ENCODE data around the gene FPR3.
"Not testable (repeated sequence)": the region's sequence is repeated elsewhere in the genome, so short reads cannot be mapped to it uniquely, and the experiment has no call there.

The FPR3 gene, protein sequence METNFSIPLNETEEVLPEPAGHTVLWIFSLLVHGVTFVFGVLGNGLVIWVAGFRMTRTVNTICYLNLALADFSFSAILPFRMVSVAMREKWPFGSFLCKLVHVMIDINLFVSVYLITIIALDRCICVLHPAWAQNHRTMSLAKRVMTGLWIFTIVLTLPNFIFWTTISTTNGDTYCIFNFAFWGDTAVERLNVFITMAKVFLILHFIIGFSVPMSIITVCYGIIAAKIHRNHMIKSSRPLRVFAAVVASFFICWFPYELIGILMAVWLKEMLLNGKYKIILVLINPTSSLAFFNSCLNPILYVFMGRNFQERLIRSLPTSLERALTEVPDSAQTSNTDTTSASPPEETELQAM

GRCh38 chr19:51794885-51795490 is at the start of gene FPR3:
Gene FPR3, plus strand, starts transcription at chr19:51795157. Its CDS starts 28,592 bp downstream, at chr19:51823749.
- no peak for DNase-seq

- DNase-seq: no peak
Measured at GRCh38 chr19:51746731-51747130, 48.2 kb upstream of the FPR3 start.

- no peak for DNase-seq
Measured at GRCh38 chr19:51749979-51750378, 45.0 kb upstream of the FPR3 start.

- DNase-seq: no peak
Measured at GRCh38 chr19:51750400-51751094, 44.4 kb upstream of the FPR3 start.

DNA sequence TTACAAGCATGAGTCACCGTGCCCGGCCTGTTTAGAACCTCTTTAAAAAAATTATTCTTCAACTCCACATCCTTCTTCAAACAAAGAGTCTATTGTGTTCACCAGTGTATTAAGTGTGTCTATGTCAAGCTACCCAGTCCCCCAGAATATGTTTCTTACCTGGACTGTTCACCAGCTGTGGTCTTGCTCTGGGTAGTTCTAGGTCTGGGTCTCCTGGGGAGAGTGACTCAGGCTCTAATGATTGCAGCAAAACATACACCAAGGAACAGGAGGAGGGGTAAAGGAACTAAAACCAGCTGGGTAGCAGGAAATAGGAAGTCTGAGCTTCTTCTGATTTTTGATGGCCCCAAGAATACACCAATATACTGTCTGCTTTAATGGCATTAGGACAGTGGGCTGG is 43.3 kb upstream of the FPR3 start, which contains the start of gene FPR1:
Gene FPR1 (minus strand): TSS at position 224 of the 400 bp plus-strand sequence. CDS start 4,884 bp downstream, outside the sequence.
- DNase-seq: peak in 6 of 14 donors; percentile 3 to 30 (median 17)

DNA sequence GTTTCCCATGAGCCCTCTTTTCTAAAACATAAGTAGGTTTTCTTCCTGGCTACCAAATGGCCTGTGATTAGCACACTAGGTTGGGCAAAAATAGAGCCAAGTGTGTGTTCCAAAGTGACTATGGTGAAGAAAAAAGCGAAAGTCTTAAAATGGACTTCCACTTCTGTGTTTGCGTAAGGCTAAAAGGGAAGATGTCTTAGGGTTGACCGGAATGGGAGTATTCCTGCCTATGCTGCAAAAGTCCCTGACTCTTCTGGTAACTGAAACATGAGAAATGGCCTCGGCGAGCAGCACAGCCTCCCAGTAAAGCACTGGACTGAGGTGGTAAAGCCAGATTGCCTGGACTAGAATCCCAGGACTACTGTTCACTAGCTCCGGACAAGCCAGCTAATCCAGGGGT is 40.8 kb upstream of the FPR3 start:
- DNase-seq: peak in 2 of 14 donors; percentile 1 to 10

DNA sequence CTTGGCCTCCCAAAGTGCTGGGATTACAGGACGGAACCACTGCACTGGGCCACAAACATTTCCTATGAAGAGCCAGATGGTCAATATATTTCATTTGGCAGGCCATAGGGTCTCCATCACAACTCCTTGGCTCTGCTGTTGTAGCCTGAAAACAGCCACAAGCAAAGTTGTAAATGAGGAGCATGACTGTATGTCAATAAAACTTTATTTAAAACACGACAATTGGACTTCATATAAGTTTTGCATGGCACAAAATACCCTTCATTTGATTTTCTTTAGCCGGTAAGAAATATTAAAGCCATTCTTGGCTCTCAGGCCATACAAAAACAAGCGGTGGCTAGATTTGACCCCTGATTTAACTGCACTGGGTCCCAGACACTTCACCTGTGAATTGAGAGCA is 40.2 kb upstream of the FPR3 start:
- DNase-seq: no peak

GRCh38 chr19:51755571-51755970 is 39.4 kb upstream of the FPR3 start:
- no peak for DNase-seq

DNA sequence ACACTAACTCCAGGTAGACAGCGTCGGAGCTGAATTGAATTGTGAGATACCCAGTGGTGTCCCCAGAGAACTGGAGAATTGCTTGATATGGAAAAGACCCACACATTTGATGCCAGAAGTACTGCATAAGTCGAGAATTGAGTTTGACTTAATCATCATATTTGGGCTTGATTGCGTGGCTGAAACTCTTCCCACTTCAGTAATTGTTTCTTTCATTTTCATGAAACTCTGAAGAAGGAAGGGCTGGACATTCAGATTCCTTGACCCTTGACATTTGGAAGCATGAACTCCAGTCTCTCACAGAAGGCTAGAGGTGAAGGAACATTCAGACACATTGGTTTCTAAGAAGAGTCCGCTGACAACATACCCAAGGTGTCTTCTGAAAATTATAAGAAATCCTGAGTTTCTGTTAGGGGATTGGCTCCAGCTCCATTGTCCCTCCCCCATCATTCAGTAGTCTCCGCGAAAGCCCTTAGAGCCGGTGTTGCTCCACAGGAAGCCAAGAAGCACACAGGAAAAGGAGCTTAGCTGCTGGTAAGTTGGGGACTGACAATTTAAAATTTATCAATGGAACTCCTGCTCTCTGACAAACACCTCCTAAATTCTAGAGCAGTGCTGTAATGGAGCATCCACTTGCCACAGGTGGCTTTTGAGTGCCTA is 34.1 kb upstream of the FPR3 start, which contains the start of gene FPR2:
Gene FPR2 (plus strand): TSS at position 484 of the 660 bp plus-strand sequence. CDS start 7,479 bp downstream, outside the sequence.
- no peak for DNase-seq

DNA sequence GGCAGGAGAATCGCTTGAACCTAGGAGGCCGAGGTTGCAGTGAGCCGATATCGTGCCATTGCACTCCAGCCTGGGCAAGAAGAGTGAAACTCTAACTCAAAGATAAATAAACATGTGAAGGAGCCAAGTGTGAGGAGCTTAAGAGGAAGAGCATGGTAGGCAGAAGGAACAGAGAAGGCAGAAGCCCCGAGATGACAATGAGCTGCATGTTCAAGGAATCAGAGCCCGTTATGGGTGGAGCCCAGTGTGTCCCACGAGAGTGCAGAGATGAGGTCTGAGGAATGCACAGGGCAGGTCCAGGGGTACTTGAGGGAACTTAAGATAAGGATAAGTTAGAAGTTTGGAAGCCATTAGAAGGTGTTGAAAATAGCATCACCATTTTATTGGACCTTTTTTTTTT is 33.3 kb upstream of the FPR3 start:
- DNase-seq: no peak

DNA sequence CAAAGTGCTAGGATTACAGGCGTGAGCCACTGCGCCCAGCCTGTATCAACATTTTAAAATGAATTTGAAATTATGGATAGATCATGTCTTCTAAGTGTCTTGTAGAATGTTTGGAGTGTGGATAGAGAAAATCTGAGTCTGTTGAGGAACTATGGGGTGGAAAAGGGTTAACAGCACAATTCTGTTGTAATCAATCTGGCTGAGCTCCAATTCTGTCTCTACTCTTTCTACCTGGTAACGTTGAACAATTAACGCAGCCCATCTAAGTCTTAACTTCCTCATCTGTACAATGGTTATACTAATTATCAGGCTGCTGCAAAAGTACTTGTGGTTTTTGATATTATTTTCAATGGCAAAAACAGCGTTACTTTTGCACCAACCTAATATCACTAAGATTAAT is 29.9 kb upstream of the FPR3 start:
- no peak for DNase-seq

DNA sequence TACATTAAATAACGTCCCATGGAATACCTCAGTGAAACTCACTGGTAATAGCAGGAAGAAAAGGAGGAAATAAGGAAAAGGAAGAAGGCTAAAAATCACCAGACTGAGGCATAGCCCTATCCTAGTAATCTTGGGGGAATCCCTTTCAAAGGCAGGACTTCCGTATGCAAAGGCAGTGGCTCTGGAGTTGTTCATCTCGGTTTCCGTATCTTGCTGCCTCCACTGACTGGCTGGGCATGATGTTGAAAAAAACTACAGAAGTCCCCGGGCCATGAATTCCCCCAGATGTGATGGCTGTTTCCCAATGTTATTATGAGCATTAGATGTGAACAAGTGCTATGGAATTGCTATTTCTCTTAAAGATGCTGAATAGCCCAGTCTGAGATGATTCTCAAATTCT is 28.5 kb upstream of the FPR3 start:
- no peak for DNase-seq

DNA sequence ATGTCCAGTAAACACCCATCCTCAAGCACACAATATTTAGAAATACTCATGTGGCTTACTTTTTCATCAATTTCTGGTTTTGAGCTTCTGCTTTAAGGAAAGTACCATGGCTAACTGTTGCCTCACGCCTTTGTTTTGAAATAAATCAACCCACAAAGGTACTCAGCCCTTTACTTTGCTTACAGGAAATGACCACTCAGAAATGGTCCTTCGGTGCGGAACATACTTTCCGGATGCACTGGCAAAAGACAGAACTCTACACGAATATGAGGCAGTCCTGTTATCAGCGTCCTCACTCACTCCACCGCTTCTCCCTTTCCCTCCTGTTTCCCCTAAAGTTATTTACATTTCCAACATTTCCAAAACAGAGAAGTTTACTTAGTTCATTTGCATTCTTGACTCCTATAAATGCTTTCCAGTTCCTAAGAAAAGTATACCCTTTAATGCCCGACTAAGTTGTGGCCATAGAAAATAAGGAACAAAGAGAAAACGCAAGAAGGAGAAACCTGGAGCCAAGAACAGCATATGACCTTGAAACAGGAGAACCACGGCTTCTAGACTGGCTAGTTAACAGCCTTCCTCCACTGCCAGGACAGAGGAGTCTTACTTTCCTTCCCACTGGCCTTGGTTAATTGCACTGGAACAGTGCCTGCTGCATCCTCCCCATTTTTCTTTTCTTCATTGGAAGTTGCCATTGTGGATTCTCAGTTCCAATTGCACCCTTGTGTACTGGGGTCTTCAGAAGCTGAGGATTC is 23.4 kb upstream of the FPR3 start:
- peak in 2 of 14 donors; percentile 1 to 3 for DNase-seq

- no peak for DNase-seq
Measured at GRCh38 chr19:51772977-51773376, 22.0 kb upstream of the FPR3 start.

DNA sequence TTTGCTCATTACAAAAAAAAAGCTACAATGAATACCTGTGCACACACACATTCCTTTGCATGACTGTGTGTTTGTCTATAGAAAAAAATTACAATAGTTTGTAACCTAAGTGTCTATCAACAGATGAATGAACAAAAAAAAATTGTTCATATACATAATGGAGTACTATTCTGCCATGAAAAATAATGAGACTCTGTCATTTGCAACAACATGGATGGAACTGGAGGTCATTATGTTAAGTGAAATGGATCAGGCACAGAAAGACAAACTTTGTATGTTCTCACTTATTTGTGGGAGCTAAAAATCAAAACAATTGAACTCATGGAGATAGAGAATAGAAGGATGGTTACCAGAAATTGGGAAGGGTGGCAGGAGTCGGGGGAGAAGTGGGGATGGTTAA is 18.4 kb upstream of the FPR3 start:
- not testable (repeated sequence) for DNase-seq

- DNase-seq: peak in 9 of 14 donors; percentile 12 to 56 (median 28)
Measured at GRCh38 chr19:51777570-51778462, 17.1 kb upstream of the FPR3 start.

DNA sequence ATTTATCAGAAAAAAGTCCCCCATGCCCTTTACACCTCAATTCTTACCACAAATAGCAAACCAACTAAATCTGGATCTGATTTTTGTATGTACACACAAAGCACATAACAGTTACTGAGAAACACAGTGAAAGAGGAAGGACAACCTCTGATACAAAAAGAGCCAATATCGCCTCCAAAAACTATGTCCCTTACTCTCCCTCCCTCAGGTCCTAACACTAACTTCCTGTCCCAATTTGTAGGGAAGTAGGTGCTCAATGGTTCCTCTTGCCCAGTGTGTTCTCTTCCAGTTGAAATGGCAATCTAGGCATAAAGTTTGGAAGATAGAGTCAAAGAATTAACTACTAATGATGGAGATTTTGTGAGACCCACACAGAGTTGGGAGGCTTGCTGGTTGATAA is 15.8 kb upstream of the FPR3 start:
- no peak for DNase-seq

DNA sequence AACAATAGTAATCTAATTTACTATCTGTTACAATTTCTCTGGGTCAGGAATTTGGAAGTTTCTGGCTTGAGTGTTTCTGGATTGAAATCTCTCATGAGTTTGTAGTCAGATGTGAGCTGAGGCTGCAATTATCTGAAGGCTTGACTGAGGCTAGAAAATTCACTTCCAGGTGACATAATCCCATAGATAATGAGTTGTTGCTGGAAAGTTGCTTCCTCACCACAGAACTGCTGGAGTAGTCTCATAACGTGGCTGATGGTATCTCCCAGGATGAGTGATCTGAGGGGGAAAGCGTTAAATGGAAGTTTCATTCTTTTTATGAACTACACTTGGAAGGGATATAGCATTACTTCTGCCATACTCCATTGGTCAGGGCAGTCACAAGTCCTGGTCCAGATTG is 15.3 kb upstream of the FPR3 start:
- no peak for DNase-seq

DNA sequence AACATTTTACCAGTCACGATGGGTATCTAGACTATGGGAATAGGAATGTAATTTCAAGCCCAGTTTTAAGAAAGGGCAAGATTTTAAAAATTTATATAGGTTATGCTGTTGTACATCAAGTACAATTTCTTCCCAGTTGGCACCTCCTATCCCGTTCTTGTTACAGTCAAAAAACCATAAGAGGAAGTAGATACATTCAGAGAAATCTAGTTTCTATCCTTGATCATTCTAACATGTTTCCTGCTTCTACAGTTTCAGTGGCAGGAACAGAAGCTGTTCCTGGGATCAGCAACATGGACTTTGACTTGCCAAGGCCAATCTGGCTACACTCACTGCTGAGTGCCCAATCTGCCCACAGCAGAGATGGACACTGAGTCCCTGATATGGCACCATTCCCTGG is 14.7 kb upstream of the FPR3 start:
- no peak for DNase-seq

- DNase-seq: no peak
Measured at GRCh38 chr19:51781999-51782398, 13.0 kb upstream of the FPR3 start.

GRCh38 chr19:51783372-51783771 is 11.6 kb upstream of the FPR3 start:
- DNase-seq: no peak

Measured in C1 segment of cervical spinal cord (tissue), 14 donors.